Endothelial cell of umbilical vein (primary cell): Measurements from ENCODE around the gene DCLRE1A.

Experiments used
- EZH2 ChIP-seq: IDR thresholded peaks from 2 replicates; pipeline ENCODE4 v1.6.1; 2012; ENCODE audit warnings: borderline replicate concordance, low read depth, mild to moderate bottlenecking, moderate library complexity, low read length, inconsistent platforms; ENCODE audit not compliant: severe bottlenecking
- GATA2 ChIP-seq: IDR thresholded peaks from 2 replicates; pipeline ENCODE4 v1.7.0; 2011; ENCODE audit warnings: low read depth, mild to moderate bottlenecking, moderate library complexity, mixed read lengths, low read length; ENCODE audit not compliant: insufficient read length, insufficient read depth
- MYC ChIP-seq: IDR thresholded peaks from one replicate; pipeline ENCODE4 v1.6.1; 2011; ENCODE audit warnings: mild to moderate bottlenecking, low read depth, low read length
- POLR2A ChIP-seq: IDR thresholded peaks from 2 replicates; pipeline ENCODE4 v1.6.1; 2012; ENCODE audit warnings: low read depth, mild to moderate bottlenecking, control low read depth, low read length
- POLR2AphosphoS5 ChIP-seq: IDR thresholded peaks from 2 replicates; pipeline ENCODE4 v1.6.1; 2012; ENCODE audit warnings: low read depth, mild to moderate bottlenecking, control low read depth, low read length, moderate library complexity; ENCODE audit not compliant: insufficient read depth
- TF ChIP-seq, protein P1 (sequence below), 2 donors: IDR thresholded peaks; 1 replicate in 1 of 2; 2 replicates in 1 of 2; pipeline ENCODE4 v1.5.1; 2011; ENCODE audit warnings: low read length in 2 of 2, mild to moderate bottlenecking in 2 of 2, moderate library complexity in 2 of 2, control low read depth in 1 of 2, inconsistent platforms in 1 of 2, low read depth in 1 of 2; ENCODE audit not compliant: insufficient read depth in 1 of 2; ENCODE audit errors: extremely low read depth in 1 of 2

DNA sequence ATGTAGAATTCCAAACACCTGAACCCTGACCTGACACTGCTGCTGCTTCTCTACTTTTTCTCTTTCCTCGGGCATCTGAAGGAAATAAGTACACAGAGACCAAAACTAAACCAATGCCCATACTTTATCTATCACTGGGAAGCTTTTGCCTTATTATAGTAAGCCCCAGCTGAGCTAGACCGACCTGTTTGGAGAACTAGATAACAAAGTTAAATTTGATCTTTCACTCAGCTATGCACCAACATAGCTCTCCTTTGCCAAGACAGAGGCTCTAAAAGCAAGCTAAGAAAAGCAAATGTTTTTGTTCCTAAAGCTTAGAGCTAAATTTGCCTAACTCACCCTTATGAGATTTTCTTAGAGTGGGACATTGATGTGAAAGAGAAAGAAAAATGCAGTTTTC is 39.7 kb upstream of the DCLRE1A start:
- TF ChIP-seq, protein P1, sequence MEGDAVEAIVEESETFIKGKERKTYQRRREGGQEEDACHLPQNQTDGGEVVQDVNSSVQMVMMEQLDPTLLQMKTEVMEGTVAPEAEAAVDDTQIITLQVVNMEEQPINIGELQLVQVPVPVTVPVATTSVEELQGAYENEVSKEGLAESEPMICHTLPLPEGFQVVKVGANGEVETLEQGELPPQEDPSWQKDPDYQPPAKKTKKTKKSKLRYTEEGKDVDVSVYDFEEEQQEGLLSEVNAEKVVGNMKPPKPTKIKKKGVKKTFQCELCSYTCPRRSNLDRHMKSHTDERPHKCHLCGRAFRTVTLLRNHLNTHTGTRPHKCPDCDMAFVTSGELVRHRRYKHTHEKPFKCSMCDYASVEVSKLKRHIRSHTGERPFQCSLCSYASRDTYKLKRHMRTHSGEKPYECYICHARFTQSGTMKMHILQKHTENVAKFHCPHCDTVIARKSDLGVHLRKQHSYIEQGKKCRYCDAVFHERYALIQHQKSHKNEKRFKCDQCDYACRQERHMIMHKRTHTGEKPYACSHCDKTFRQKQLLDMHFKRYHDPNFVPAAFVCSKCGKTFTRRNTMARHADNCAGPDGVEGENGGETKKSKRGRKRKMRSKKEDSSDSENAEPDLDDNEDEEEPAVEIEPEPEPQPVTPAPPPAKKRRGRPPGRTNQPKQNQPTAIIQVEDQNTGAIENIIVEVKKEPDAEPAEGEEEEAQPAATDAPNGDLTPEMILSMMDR (IDR thresholded peaks at IDR 0.05; ENCODE audit: extremely low read depth in 1 of 2, insufficient read depth in 1 of 2, low read depth in 1 of 2, low read length in 2 of 2): no peak
- no peak for TF ChIP-seq POLR2A
- no peak for TF ChIP-seq EZH2
- TF ChIP-seq MYC: no peak
- no peak for TF ChIP-seq POLR2AphosphoS5
- TF ChIP-seq GATA2: no peak
